Neuronal stem cell (in vitro differentiated cells): ENCODE results near the gene CNFN.
"Not testable (repeated sequence)": the region's sequence is repeated elsewhere in the genome, so short reads cannot be mapped to it uniquely, and the experiment has no call there.

Experiments used
- DNase-seq: peaks from one replicate; pipeline ENCODE4 v3.0.0-alpha.2; 2013; ENCODE audit warnings: low spot score
- H2AFZ ChIP-seq: one replicate; pipeline ENCODE4 v1.6.1; 2013; ENCODE audit warnings: mild to moderate bottlenecking, low read length, inconsistent platforms
- H2AK5ac ChIP-seq: 2 replicates; pipeline ENCODE4 v1.6.1; 2013; ENCODE audit warnings: low read depth, mild to moderate bottlenecking, inconsistent platforms, low read length, moderate library complexity, mixed read lengths
- H2BK120ac ChIP-seq: 2 replicates; pipeline ENCODE4 v1.6.1; 2013; ENCODE audit warnings: low read depth, mild to moderate bottlenecking, inconsistent platforms, low read length, moderate library complexity, mixed read lengths
- H2BK12ac ChIP-seq: one replicate; pipeline ENCODE4 v1.6.1; 2013; ENCODE audit warnings: low read length, inconsistent platforms
- H2BK15ac ChIP-seq: 2 replicates; pipeline ENCODE4 v1.6.1; 2013; ENCODE audit warnings: mild to moderate bottlenecking, low read length, inconsistent platforms, mixed read lengths
- H2BK5ac ChIP-seq: one replicate; pipeline ENCODE4 v1.6.1; 2013; ENCODE audit warnings: inconsistent platforms, mild to moderate bottlenecking, low read length, moderate library complexity
- H3K14ac ChIP-seq: one replicate; pipeline ENCODE4 v1.6.1; 2013; ENCODE audit warnings: low read length, inconsistent platforms
- H3K18ac ChIP-seq: 2 replicates; pipeline ENCODE4 v1.6.1; 2013; ENCODE audit warnings: low read length, inconsistent platforms
- H3K23ac ChIP-seq: 2 replicates; pipeline ENCODE4 v1.6.1; 2013; ENCODE audit warnings: low read depth, mild to moderate bottlenecking, mixed read lengths, low read length, inconsistent platforms; ENCODE audit not compliant: poor library complexity
- H3K27ac ChIP-seq: replicated peaks from 3 replicates; pipeline ENCODE4 v1.5.1; 2013; ENCODE audit warnings: low read length, inconsistent platforms
- H3K27me3 ChIP-seq, 3 experiments: 2 replicates each; pipeline ENCODE4 v1.6.1; 2013; ENCODE audit warnings: low read length in 3 of 3, mild to moderate bottlenecking in 2 of 3, inconsistent platforms in 1 of 3, low read depth in 1 of 3, mixed read lengths in 1 of 3, moderate library complexity in 1 of 3; ENCODE audit not compliant: control insufficient read depth in 3 of 3, insufficient read depth in 3 of 3
- H3K36me3 ChIP-seq, 2 donors: replicated peaks in 1 of 2; 2 replicates each; pipeline ENCODE4 v1.6.1; 2013; ENCODE audit warnings: low read length in 2 of 2; ENCODE audit not compliant: control insufficient read depth in 2 of 2, insufficient read depth in 2 of 2
- H3K4ac ChIP-seq: 2 replicates; pipeline ENCODE4 v1.6.1; 2013; ENCODE audit warnings: inconsistent platforms, mild to moderate bottlenecking, low read length, moderate library complexity
- H3K4me1 ChIP-seq, 2 donors: 1 replicate in 1 of 2; 2 replicates in 1 of 2; pipeline ENCODE4 v1.6.1; 2013; ENCODE audit warnings: low read length in 2 of 2, low read depth in 1 of 2; ENCODE audit not compliant: control insufficient read depth in 2 of 2, insufficient read depth in 1 of 2
- H3K4me2 ChIP-seq: one replicate; pipeline ENCODE4 v1.6.1; 2013; ENCODE audit warnings: mild to moderate bottlenecking, low read length, inconsistent platforms; ENCODE audit not compliant: insufficient read depth, poor library complexity, severe bottlenecking
- H3K4me3 ChIP-seq, 2 donors: 2 replicates each; pipeline ENCODE4 v1.5.1; 2013; ENCODE audit warnings: low read length in 2 of 2, mild to moderate bottlenecking in 2 of 2, inconsistent platforms in 1 of 2, moderate library complexity in 1 of 2
- H3K79me1 ChIP-seq: one replicate; pipeline ENCODE4 v1.6.1; 2013; ENCODE audit warnings: low read depth, mild to moderate bottlenecking, inconsistent platforms, low read length, moderate library complexity
- H3K9ac ChIP-seq: one replicate; pipeline ENCODE4 v1.6.1; 2013; ENCODE audit warnings: mild to moderate bottlenecking, low read depth, low read length, inconsistent platforms; ENCODE audit not compliant: poor library complexity
- H3K9me3 ChIP-seq, 2 donors: replicated peaks in 1 of 2; 2 replicates each; pipeline versions ENCODE3 to v1.6.1; 2013; ENCODE audit warnings: low read length in 2 of 2, mild to moderate bottlenecking in 2 of 2, inconsistent platforms in 1 of 2, low read depth in 1 of 2, mixed read lengths in 1 of 2, moderate library complexity in 1 of 2; ENCODE audit not compliant: control insufficient read depth in 2 of 2, insufficient read depth in 1 of 2
- H4K8ac ChIP-seq: one replicate; pipeline ENCODE4 v1.6.1; 2013; ENCODE audit warnings: low read depth, mild to moderate bottlenecking, inconsistent platforms, low read length, moderate library complexity
- H4K91ac ChIP-seq: one replicate; pipeline ENCODE4 v1.6.1; 2013; ENCODE audit warnings: low read length, low read depth, mild to moderate bottlenecking, inconsistent platforms; ENCODE audit not compliant: poor library complexity
- WGBS, 2 donors: extraction: QIAGEN DNeasy Blood & Tissue Kit; methylation state at CpG; one replicate each; pipeline ENCODE4 v1.1.7; 2013; ENCODE audit warnings: missing lambda C conversion rate in 2 of 2, mixed read lengths in 1 of 2; ENCODE audit not compliant: insufficient read length in 2 of 2, insufficient replicate concordance in 1 of 2; ENCODE audit errors: extremely low coverage in 2 of 2; 5-methylcytosine and 5-hydroxymethylcytosine counted together

Gene CNFN

GRCh38 chr19:42344336-42344893 is 45.7 kb downstream of the CNFN start:
- Histone ChIP-seq H3K27ac (no peak overlapping the region), H2BK15ac (no peak overlapping the region), H3K9ac (no peak overlapping the region), H3K9me3 (no peaks in the 10 kb centered on the region), H3K14ac (no peak overlapping the region), H4K8ac (no peak overlapping the region), H3K18ac (no peak overlapping the region), H4K91ac (no peak overlapping the region), H2BK120ac (no peak overlapping the region), H2BK5ac (peak overlapping the region; percentile 24), H3K4me3 (no peak overlapping the region), H2AFZ (no peak overlapping the region), H2BK12ac (no peak overlapping the region), H3K36me3 (peaks cover 10 to 57% of the 10 kb centered on the region in 2 donors), H3K79me1 (peaks cover 6% of the 10 kb centered on the region), H3K4me2 (no peak overlapping the region), H3K23ac (peak overlapping the region; percentile 80), H3K4me1 (no peaks in the 10 kb centered on the region), H3K4ac (no peak overlapping the region), H2AK5ac (no peak overlapping the region), H3K27me3 (no peaks in the 10 kb centered on the region)
- no CpG with 5 or more reads among the region's 18 CpGs for WGBS, 2 donors
- no peak for DNase-seq

GRCh38 chr19:42343344-42344110 is 46.6 kb downstream of the CNFN start:
- no peak overlapping the region for H3K14ac ChIP-seq
- no peak overlapping the region for H2BK15ac ChIP-seq
- peak overlapping the region; percentile 21 for H3K9ac ChIP-seq
- H3K18ac ChIP-seq: no peak overlapping the region
- H2AFZ ChIP-seq: no peak overlapping the region
- no peak for DNase-seq
- WGBS, 2 donors: no CpG with 5 or more reads among the region's 17 CpGs
- no peak overlapping the region for H2BK12ac ChIP-seq
- no peak overlapping the region for H2BK120ac ChIP-seq
- H4K8ac ChIP-seq: no peak overlapping the region
- H4K91ac ChIP-seq: no peak overlapping the region
- peak overlapping the region; percentile 7 for H2BK5ac ChIP-seq
- H3K4me2 ChIP-seq: no peak overlapping the region
- H3K9me3 ChIP-seq: no peaks in the 10 kb centered on the region
- H3K4me3 ChIP-seq: no peak overlapping the region
- H3K4ac ChIP-seq: no peak overlapping the region
- no peaks in the 10 kb centered on the region for H3K4me1 ChIP-seq
- peaks cover 10 to 54% of the 10 kb centered on the region in 2 donors for H3K36me3 ChIP-seq
- no peak overlapping the region for H3K23ac ChIP-seq
- no peaks in the 10 kb centered on the region for H3K27me3 ChIP-seq
- H3K27ac ChIP-seq: no peak overlapping the region
- no peak overlapping the region for H2AK5ac ChIP-seq
- peaks cover 6% of the 10 kb centered on the region for H3K79me1 ChIP-seq

GRCh38 chr19:42339922-42340321 is 50.2 kb downstream of the CNFN start:
- H2AK5ac ChIP-seq, H2BK15ac ChIP-seq, H2BK5ac ChIP-seq, H3K23ac ChIP-seq, H3K18ac ChIP-seq, H3K4me2 ChIP-seq, H2BK120ac ChIP-seq, H3K4me3 ChIP-seq, H2AFZ ChIP-seq, H3K4me1 ChIP-seq, H3K79me1 ChIP-seq, H3K27me3 ChIP-seq, H3K27ac ChIP-seq, H4K8ac ChIP-seq, H4K91ac ChIP-seq, H2BK12ac ChIP-seq, H3K9ac ChIP-seq, H3K9me3 ChIP-seq, H3K4ac ChIP-seq, H3K14ac ChIP-seq, DNase-seq: not testable (repeated sequence)
- peaks cover 14 to 66% of the 10 kb centered on the region in 2 donors for H3K36me3 ChIP-seq
- WGBS, 2 donors: no CpG with 5 or more reads among the region's 4 CpGs

- not testable (repeated sequence) for DNase-seq, H3K14ac ChIP-seq, H3K79me1 ChIP-seq, H4K8ac ChIP-seq, H2BK12ac ChIP-seq, H2BK15ac ChIP-seq, H3K4ac ChIP-seq, H3K23ac ChIP-seq, H3K9ac ChIP-seq, H3K18ac ChIP-seq, H2AFZ ChIP-seq, H3K27ac ChIP-seq, H3K4me2 ChIP-seq, H3K27me3 ChIP-seq, H3K9me3 ChIP-seq, H2BK120ac ChIP-seq, H2BK5ac ChIP-seq, H2AK5ac ChIP-seq, H3K4me3 ChIP-seq, H3K4me1 ChIP-seq, H4K91ac ChIP-seq
- WGBS, 2 donors: no CpG with 5 or more reads among the region's 7 CpGs
- H3K36me3 ChIP-seq: peaks cover 12 to 62% of the 10 kb centered on the region in 2 donors
Observed at GRCh38 chr19:42339126-42339860, 50.8 kb downstream of the CNFN start.
